Measurements from ENCODE around the gene FOXQ1.

The FOXQ1 gene

DNA sequence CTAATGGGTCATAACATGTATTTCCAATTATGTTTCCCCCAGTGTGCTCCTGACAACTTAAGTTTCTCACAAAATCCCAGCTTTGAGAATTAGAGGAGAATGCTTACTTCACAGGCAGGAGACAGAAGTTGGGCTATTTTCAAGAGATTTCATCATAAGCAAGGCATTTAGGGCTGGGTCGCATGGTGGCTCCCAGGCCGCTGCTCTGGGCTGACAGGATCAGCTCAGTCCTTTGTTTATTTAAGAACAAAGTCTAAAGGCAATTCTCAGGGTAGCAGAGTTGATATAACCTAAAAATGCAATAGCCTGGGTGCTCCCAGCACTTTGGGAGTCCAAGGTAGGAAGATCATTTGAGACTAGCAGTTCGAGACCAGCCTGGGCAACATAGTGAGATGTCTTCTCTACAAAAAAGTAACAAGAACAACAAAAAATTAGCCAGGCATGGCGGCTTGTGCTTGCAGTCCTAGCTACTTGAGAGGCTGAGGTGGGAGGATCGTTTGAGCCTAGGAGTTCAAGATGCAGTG, 10.9 kb downstream of the FOXQ1 start:
- DNase-seq (ENCODE audit: low read depth in 1 of 2, low spot score in 1 of 2), result no peak
- no peak overlapping the region for H3K4me3 ChIP-seq (replicated peaks; ENCODE audit: insufficient read depth, low read length)
- H3K27me3 ChIP-seq (ENCODE audit: insufficient read depth, poor library complexity, severe bottlenecking), result peaks cover 5% of the 10 kb centered on the region
- no peak overlapping the region for H3K27ac ChIP-seq (replicated peaks)
- TF ChIP-seq CTCF (IDR thresholded peaks at IDR 0.05; ENCODE audit: insufficient read depth, low read length), result no peak
- no peak for TF ChIP-seq POLR2AphosphoS5 (IDR thresholded peaks at IDR 0.05; ENCODE audit: low read depth)
- TF ChIP-seq GABPA (IDR thresholded peaks at IDR 0.05; ENCODE audit: low read depth), result no peak
- no peak for TF ChIP-seq SPI1 (IDR thresholded peaks at IDR 0.05; ENCODE audit: borderline replicate concordance, low read depth)
- no peak for TF ChIP-seq REST (IDR thresholded peaks at IDR 0.05; ENCODE audit: insufficient replicate concordance, low read depth)

DNA sequence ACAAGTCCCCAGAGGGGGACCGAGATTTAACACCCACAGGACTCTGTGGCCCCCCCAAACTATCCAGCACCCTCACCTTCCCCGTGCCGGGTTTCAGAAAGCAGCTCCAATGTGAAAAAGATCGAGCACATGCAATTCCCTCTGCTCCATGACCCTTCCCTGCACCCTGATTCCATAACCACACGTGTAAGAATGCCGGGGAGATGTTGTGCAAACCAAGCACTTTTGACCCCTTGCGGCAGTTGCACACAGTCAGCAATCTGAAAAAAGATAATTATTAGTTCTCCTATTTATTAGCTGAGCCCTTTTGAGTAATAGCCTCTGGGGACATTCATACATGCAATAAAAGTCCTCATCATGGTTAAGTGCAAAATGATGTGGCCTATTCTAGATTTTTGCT, 13.0 kb downstream of the FOXQ1 start:
- Histone ChIP-seq H3K27ac (replicated peaks) (no peak overlapping the region), H3K27me3 (ENCODE audit: insufficient read depth, poor library complexity, severe bottlenecking) (peaks cover 5% of the 10 kb centered on the region), H3K4me3 (replicated peaks; ENCODE audit: insufficient read depth, low read length) (no peak overlapping the region)
- no peak for DNase-seq (ENCODE audit: low read depth in 1 of 2, low spot score in 1 of 2)
- TF ChIP-seq GABPA (IDR thresholded peaks at IDR 0.05; ENCODE audit: low read depth) (no peak), CTCF (IDR thresholded peaks at IDR 0.05; ENCODE audit: insufficient read depth, low read length) (no peak)

GRCh38 chr6:1325461-1326309, 13.8 kb downstream of the FOXQ1 start:
- H3K27me3 ChIP-seq (ENCODE audit: insufficient read depth, poor library complexity, severe bottlenecking), result peaks cover 5% of the 10 kb centered on the region
- DNase-seq (ENCODE audit: low read depth in 1 of 2, low spot score in 1 of 2), result no peak
- H3K4me3 ChIP-seq (replicated peaks; ENCODE audit: insufficient read depth, low read length), result no peak overlapping the region
- TF ChIP-seq POLR2AphosphoS5 (IDR thresholded peaks at IDR 0.05; ENCODE audit: low read depth) (no peak), REST (IDR thresholded peaks at IDR 0.05; ENCODE audit: insufficient replicate concordance, low read depth) (no peak), SPI1 (IDR thresholded peaks at IDR 0.05; ENCODE audit: borderline replicate concordance, low read depth) (no peak), CTCF (IDR thresholded peaks at IDR 0.05; ENCODE audit: insufficient read depth, low read length) (no peak)
- H3K27ac ChIP-seq (replicated peaks), result no peak overlapping the region

All from HL-60 (cell line).